Caki2 (cell line): Measurements from ENCODE around the gene DLX2. TPM values are rescaled to one million over a fixed set of nuclear protein-coding genes. Genes with fewer than 3 reads are reported as not detected.

Experiments
- total RNA-seq: library from RNA; depleted of rRNA; stranded (reverse); fragments of >200 nt; shearing (Covaris generic); gene quantifications from 2 replicates; pipeline ENCODE4 v1.2.3, GENCODE V29; 2014; ENCODE audit warnings: low replicate concordance; rRNA removed

Gene DLX2
- total RNA-seq, 1 experiment from 2014 or later, result 1.4 TPM

Other genes starting within 250 kb of the DLX2 start
- gene SLC25A12, start 208.7 kb downstream of the DLX2 start, total RNA-seq, result 12.3 and 19.3 TPM in 2 replicates
- gene HAT1, start 180.4 kb downstream of the DLX2 start, total RNA-seq, result 44.0 and 47.9 TPM in 2 replicates
- gene METAP1D, start 102.9 kb downstream of the DLX2 start, total RNA-seq, result 4.3 and 22.9 TPM in 2 replicates
- 3.2 and 9.6 TPM in 2 replicates for gene DLX1, start 17.4 kb downstream of the DLX2 start, total RNA-seq